Coronary artery (tissue), 2 donors: ENCODE measurements around the gene PDCD1.
"Not testable (repeated sequence)": the region's sequence is repeated elsewhere in the genome, so short reads cannot be mapped to it uniquely, and the experiment has no call there.

Experiments
- DNase-seq: peaks from one replicate; pipeline ENCODE4 v3.0.0-alpha.2; 2017; ENCODE audit warnings: low spot score
- H3K27ac ChIP-seq, 2 donors: fragments of 200-600 bp; sonication (generic); one replicate each; pipeline ENCODE4 v1.5.1; 2016 to 2019
- H3K4me3 ChIP-seq: fragments of 200-600 bp; sonication (generic); 2 replicates; pipeline ENCODE4 v1.5.1; 2016; ENCODE audit warnings: mild to moderate bottlenecking, moderate library complexity
- TF ChIP-seq, protein P1 (sequence below): fragments of 200-600 bp; sonication (generic); IDR thresholded peaks from one replicate; pipeline ENCODE4 v1.5.1; 2019; ENCODE audit warnings: antibody characterized with exemption

Gene PDCD1

DNA sequence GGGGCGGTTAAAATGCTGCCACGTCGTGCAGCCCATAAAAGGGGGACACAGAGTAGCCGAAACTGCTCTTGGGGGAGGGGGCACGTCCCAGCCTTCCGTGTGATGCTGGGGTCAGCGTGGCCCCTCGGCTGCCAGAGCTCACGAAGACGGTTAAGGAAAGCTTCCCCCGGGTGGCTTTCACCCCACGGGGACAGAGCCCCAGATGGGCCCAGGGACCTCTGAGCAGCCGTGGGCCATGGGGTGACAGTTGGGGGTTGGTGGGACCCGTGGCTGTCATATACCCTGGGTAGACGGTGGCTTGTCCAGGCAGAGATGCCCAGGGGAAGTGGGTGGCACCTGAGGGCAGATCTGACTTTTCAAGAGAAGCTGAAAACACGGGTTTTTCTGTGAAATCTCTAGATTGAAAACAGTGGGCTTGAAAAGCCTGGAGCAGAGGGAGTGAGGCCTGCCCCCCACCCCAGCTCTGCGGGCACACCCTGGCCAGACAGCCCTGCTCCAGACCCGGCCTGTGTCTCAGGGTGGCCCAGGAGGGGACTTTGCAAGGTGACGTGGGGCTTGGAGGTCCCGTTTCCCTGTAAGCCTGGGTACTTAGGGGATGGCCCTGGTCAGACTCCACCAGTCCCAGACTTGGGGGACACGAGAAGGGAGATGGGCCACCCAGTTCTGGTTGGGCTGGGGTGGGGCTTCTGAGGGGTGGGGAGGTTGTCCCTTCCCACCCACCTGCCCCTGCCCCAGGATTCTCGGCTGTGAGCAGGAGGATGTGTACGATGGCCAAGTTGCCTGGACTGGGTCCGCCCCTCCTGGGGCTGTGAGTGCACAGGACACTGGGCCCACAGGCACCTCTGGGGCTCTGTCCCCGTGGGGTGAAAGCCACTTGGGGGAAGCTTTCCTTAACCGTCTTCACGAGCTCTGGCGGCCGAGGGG lies 49.0 kb downstream of the PDCD1 start:
- DNase-seq: peak; percentile 72
- Histone ChIP-seq H3K27ac (no peak overlapping the region), H3K4me3 (no peak overlapping the region)
- TF ChIP-seq, protein P1, sequence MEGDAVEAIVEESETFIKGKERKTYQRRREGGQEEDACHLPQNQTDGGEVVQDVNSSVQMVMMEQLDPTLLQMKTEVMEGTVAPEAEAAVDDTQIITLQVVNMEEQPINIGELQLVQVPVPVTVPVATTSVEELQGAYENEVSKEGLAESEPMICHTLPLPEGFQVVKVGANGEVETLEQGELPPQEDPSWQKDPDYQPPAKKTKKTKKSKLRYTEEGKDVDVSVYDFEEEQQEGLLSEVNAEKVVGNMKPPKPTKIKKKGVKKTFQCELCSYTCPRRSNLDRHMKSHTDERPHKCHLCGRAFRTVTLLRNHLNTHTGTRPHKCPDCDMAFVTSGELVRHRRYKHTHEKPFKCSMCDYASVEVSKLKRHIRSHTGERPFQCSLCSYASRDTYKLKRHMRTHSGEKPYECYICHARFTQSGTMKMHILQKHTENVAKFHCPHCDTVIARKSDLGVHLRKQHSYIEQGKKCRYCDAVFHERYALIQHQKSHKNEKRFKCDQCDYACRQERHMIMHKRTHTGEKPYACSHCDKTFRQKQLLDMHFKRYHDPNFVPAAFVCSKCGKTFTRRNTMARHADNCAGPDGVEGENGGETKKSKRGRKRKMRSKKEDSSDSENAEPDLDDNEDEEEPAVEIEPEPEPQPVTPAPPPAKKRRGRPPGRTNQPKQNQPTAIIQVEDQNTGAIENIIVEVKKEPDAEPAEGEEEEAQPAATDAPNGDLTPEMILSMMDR: no peak

DNA sequence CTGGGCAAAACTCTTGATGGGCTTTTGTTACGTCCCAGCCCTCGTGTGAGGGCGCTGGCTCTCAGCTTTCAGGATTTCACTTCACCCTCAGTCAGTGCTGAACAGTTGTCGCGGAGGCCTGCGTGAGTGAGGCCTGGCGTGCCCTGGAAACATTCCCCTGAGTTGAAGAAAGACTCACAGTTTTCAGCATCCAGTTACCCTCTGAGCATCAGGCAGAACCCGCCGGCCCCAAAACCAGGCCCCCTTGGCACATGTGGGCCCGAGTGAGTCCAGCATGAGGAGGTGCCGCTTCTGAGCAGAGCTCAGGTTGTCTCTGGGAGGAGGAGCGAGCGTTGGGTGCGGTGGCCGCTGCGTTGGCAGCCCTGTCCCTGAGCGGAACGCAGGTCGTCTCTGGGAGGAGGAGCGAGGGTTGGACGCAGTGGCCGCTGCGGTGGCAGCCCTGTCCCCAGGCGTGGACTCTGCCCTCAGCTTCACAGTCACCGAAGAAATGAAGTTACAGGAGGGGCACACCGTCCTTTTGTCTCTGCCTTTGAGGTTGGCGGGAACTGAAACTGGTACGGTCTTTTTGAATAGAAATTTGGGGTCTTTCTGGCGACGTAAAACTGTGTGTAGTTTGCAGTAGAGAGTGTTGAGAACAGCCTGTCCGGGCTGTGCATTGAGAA lies 49.8 kb downstream of the PDCD1 start, which contains the start of gene NEU4:
Gene NEU4, plus strand, starts transcription at position 473 of the 662 bp plus-strand sequence. CDS start 5,292 bp downstream, outside the sequence.
- H3K4me3 ChIP-seq: no peak within 1 kb of the TSS
- H3K27ac ChIP-seq: no peak within 1 kb of the TSS
- TF ChIP-seq, protein P1: no peak
- DNase-seq: no peak

DNA sequence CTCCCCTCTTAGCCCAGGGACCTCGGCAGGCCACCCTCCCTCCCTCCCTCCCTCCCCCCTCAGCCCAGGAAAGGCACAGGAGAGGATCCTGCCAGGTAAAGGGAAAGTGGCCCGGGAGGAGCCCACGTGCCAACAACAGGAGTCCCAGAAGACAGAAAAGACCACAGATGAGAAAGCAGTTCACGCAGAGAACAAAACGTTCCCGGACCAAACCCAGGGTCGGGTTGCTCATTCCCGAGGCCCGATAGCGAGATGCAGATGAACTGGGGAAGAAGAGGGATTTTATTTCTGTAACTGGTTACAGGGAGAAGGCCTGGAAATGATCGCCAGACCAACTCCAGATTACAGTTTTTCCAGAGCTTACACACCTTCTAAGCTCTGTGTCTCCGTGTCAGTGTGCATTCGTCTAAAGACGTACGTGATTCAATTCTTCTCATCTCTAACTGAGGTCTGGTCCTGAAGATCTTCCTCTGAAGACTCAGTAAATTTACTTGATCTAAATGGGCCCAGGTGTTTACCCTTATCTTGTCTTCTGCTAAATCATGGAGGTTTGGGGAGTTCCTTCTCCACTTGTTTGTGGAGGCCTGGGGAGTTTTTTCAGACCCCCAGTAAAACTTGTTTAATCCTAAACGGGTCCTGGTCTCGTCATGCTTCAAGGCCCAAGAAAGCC lies 50.5 kb downstream of the PDCD1 start:
- DNase-seq: no peak
- Histone ChIP-seq H3K27ac (no peak overlapping the region), H3K4me3 (no peak overlapping the region)
- TF ChIP-seq, protein P1: no peak

DNA sequence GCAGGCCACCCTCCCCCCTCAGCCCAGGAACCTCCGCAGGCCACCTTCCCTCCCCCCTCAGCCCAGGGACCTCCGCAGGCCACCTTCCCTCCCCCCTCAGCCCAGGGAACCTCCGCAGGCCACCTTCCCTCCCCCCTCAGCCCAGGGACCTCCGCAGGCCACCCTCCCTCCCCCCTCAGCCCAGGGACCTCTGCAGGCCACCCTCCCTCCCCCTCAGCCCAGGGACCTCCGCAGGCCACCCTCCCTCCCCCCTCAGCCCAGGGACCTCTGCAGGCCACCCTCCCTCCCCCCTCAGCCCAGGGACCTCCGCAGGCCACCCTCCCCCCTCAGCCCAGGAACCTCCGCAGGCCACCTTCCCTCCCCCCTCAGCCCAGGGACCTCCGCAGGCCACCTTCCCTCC lies 52.5 kb downstream of the PDCD1 start:
- not testable (repeated sequence) for H3K27ac ChIP-seq, DNase-seq, H3K4me3 ChIP-seq

DNA sequence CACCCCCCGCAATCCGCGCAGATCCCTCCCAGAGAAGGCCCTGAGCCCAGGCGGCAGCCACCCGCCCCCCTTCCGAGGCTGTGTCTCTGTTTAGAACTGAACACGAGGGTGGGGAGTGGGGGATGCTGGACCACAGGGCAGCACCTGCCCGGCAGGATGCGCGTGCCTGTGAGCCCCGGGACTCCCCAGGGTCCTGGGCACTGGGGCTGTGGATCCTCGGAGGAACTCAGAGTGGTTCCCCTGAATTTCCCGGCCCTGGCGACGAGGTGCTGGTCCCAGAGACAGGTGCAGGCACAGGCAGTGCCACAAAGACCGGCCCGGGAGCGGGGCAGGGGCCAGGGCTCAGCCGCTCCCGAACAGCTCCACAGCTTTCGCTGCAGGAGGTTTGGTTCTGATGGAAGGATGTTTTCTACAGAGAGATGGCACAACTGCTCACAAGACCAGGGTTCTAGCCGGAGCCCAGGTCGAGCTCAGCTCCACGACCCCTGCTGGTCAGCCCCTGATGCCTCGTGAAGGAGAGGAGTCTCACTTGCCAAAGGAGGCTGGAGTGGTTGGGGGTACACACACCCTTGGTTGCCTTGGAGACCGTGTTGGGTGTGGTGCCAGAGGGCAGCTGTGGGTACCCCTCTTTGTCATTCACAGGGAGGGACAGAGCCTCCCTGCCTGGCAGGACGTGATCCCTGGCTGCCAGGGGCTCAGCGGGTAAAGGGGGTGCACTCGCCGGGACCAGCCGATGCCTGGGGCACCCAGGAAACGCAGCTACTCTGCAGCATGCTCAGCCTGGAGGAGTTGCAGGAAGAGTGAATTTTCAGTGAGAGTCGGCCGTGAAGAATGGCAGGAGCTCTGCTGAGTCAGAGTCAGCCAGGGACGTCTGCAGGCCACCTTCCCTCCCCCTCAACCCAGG lies 54.1 kb downstream of the PDCD1 start:
- TF ChIP-seq, protein P1: no peak
- no peak overlapping the region for H3K27ac ChIP-seq
- peak overlapping the region; percentile 77 for H3K4me3 ChIP-seq
- DNase-seq: peak; percentile 68

DNA sequence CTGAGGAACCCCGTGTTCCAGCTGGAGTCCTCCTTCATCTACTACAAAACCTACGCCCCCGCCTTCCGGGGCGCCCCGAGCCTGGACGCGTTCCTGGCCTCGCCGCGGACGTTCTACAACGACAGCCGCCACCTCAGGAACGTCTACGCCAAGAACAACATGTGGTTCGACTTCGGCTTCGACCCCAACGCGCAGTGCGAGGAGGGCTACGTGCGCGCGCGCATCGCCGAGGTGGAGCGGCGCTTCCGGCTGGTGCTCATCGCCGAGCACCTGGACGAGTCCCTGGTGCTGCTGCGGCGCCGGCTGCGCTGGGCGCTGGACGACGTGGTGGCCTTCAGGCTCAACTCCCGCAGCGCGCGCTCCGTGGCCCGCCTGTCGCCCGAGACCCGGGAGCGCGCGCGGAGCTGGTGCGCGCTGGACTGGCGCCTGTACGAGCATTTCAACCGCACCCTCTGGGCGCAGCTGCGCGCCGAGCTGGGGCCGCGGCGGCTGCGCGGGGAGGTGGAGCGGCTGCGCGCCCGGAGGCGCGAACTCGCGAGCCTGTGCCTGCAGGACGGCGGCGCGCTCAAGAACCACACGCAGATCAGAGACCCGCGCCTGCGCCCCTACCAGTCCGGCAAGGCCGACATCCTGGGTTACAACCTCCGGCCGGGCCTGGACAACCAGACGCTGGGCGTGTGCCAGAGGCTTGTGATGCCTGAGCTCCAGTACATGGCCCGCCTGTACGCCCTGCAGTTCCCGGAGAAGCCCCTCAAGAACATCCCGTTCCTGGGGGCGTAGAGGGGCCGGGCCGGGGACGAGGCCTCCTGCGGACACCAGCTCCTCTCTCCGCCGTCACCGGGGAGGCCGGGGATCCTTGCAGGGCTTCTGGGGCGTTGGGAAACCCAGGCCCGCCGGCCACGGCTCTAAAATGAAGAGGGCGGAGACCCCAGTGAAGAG lies 55.0 kb downstream of the PDCD1 start:
- TF ChIP-seq, protein P1: no peak
- peak; percentile 76 for DNase-seq
- Histone ChIP-seq H3K4me3 (peak overlapping the region; percentile 77), H3K27ac (no peak overlapping the region)
